Skeletal muscle tissue (tissue), 4 donors: ENCODE data around the gene ABHD17A. TPM values are rescaled to one million over a fixed set of nuclear protein-coding genes. Genes with fewer than 3 reads are reported as not detected.
A peak's percentile ranks its signal among the peaks of the same experiment; 100 is the strongest.

Source experiments
- H3K27ac ChIP-seq: one replicate; pipeline ENCODE4 v1.7.0; 2013; ENCODE audit warnings: mild to moderate bottlenecking, low read depth, low read length, inconsistent platforms
- H3K27me3 ChIP-seq, 3 donors: one replicate each; pipeline ENCODE4 v1.7.0; 2013; ENCODE audit warnings: low read length in 3 of 3; ENCODE audit not compliant: control insufficient read depth in 3 of 3, insufficient read depth in 3 of 3
- H3K36me3 ChIP-seq, 3 donors: one replicate each; pipeline ENCODE4 v1.7.0; 2013; ENCODE audit warnings: low read length in 3 of 3; ENCODE audit not compliant: control insufficient read depth in 3 of 3, insufficient read depth in 3 of 3
- H3K4me1 ChIP-seq, 3 donors: one replicate each; pipeline ENCODE4 v1.7.0; 2013; ENCODE audit warnings: low read length in 3 of 3, mild to moderate bottlenecking in 3 of 3; ENCODE audit not compliant: control insufficient read depth in 3 of 3, insufficient read depth in 3 of 3
- H3K4me3 ChIP-seq, 3 donors: one replicate each; pipeline ENCODE4 v1.7.0; 2013; ENCODE audit warnings: low read length in 3 of 3
- H3K9ac ChIP-seq, 3 donors: one replicate each; pipeline ENCODE4 v1.7.0; 2013; ENCODE audit warnings: low read length in 3 of 3, mild to moderate bottlenecking in 3 of 3, moderate library complexity in 2 of 3, low read depth in 1 of 3
- H3K9me3 ChIP-seq, 3 donors: one replicate each; pipeline ENCODE4 v1.7.0; 2013; ENCODE audit warnings: low read length in 3 of 3; ENCODE audit not compliant: control insufficient read depth in 3 of 3
- total RNA-seq: library from RNA; depleted of rRNA; stranded (reverse); fragments of >200 nt; gene quantifications from one replicate; pipeline ENCODE4 v1.2.3, GENCODE V29; 2014
- donor health status: Osteomylitis.

The ABHD17A gene
- total RNA-seq, 1 donor from 2014 or later = 52.7 TPM

- no peak overlapping the region for H3K4me3 ChIP-seq
- H3K9me3 ChIP-seq = no peaks in the 10 kb centered on the region
- H3K27ac ChIP-seq = no peak overlapping the region
- peak overlapping the region in 2 of 3 donors; percentile 2 to 57 for H3K9ac ChIP-seq
- H3K4me1 ChIP-seq = peaks cover 61 to 77% (median 61%) of the 10 kb centered on the region in 3 donors
- no peaks in the 10 kb centered on the region for H3K27me3 ChIP-seq
- H3K36me3 ChIP-seq = peaks cover 1 to 7% (median 2%) of the 10 kb centered on the region in 3 donors
Observed at GRCh38 chr19:1844513-1845124, 40.7 kb downstream of the ABHD17A start.

DNA sequence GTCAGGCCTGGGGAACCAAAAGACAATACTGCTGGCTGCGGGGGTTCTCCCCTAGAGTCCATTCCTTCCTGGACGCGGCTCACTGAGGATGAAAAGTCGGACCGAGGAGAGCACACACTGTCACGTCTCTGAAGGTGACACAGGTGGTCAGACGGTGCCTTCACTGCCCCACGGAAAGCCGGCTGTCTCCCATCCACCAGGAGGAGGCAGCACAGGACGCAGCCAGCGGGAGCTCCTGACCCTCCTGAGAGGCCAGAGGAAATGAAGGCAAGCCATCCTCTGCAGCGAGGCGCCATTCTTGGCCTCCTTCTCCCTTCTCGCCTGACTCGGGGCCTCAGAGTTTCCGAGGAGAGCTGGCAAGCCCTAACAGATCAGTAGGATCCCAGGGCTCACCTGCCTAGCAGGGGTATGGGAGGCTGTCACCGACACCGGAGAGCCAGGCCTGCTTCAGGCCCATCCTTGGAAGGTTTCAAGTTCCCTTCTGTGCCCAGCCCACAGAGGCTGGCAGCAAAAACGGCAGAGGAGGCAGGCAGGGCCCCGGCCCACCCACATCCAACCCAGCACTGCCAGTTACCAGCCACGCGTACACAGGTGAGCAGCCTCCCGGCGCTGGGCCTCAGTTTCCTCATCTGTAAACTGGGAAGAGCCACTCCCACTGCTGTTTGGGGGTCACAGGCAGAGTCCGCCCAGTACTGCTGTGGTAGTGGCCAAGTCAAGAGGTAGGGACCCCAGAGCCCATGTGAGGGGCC is 41.5 kb downstream of the ABHD17A start:
- Histone ChIP-seq H3K9ac (peak overlapping the region in 1 of 3 donors; percentile 57), H3K27me3 (no peaks in the 10 kb centered on the region), H3K9me3 (no peaks in the 10 kb centered on the region), H3K36me3 (peaks cover 2 to 7% (median 3%) of the 10 kb centered on the region in 3 donors), H3K4me1 (peaks cover 60 to 80% (median 65%) of the 10 kb centered on the region in 3 donors), H3K4me3 (no peak overlapping the region), H3K27ac (no peak overlapping the region)

DNA sequence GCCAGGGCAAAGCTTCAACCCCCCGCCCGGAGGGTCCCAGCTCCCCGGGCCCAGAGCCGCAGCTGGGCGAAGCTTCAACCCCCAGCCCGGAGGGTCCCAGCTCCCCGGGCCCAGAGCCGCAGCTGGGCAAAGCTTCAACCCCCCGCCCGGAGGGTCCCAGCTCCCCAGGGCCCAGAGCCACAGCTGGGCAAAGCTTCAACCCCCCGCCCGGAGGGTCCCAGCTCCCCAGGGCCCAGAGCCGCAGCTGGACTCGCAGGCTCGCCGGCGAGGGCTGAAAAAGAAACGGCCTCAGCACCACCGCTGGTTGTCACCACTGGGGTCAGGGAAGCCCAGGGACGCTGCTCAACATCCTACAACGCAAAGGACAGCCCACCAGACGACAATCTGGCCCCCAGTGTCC is 42.2 kb downstream of the ABHD17A start:
- Histone ChIP-seq H3K27ac (no peak overlapping the region), H3K27me3 (no peaks in the 10 kb centered on the region), H3K4me3 (no peak overlapping the region), H3K36me3 (peaks cover 2 to 7% (median 3%) of the 10 kb centered on the region in 3 donors), H3K9ac (peak overlapping the region in 1 of 3 donors; percentile 43), H3K4me1 (peaks cover 60 to 80% (median 65%) of the 10 kb centered on the region in 3 donors), H3K9me3 (no peaks in the 10 kb centered on the region)

DNA sequence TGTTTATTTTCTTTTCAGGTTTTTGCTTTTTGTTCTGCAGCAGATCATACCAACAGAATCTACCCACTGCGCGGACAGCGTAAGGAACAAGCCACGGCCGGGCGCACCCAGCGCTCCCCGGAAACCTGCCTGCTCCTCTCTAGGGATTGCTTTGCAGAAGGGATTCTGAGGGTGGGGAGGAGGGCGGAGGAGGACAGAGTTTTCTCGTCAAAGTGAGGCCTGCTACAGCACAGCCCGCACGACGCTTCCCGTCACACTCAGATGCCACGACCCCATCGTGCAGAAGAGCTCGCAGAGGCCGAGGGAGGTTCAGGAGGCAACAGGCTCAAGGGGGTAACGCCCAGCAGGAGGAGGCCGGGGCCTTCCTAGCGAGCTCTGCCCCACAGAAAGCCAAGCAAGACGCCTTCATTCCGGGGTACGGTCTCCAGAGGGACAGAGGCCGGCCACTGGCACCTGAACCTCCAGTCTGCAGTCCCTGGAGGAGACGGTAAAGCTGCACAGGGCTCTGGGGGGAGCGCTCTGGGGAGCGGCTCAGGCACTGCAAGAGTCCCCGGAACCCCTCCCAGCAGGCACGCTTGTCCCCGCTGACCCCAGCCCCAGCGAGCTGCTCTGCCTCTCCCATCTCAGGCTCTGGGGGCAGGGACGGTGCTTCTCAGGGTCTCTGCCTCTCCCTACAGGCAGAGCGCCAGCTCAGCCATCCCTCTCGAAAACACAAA is 43.9 kb downstream of the ABHD17A start:
- Histone ChIP-seq H3K4me1 (peaks cover 51 to 76% (median 62%) of the 10 kb centered on the region in 3 donors), H3K36me3 (peaks cover 2 to 7% (median 3%) of the 10 kb centered on the region in 3 donors), H3K9me3 (no peaks in the 10 kb centered on the region), H3K27ac (peak overlapping the region; percentile 58), H3K9ac (peak overlapping the region in 2 of 3 donors; percentile 33 to 68), H3K27me3 (no peaks in the 10 kb centered on the region), H3K4me3 (peak overlapping the region in 2 of 3 donors; percentile 25 to 52)

DNA sequence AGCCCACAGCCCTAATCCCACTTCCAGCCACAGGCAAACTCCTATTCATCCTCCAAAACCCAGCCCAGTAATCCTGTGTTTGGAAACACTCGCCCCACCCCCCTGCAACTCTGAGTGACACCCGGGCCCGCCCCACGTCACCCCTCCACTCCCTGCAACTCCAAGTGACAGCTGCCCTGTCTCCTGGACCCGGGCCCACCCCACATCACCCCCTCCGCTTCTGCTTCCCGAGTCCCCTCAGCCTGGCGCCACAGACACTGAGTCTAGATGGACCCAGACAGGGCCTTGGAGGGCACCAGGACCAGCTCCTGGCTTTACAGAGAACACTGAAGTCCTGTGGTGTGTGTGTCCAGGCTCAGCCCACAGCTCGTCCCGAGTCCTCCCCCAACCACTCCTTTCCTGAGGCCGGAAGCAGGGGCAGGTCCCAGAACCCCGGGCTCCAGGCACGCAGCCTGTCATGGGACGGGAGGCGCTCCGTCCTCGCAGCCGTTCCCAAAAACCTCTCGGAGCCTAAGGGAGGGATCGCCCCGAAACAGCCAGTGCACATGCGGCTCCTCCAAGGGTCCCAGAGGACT is 44.7 kb downstream of the ABHD17A start:
- Histone ChIP-seq H3K4me1 (peaks cover 44 to 69% (median 57%) of the 10 kb centered on the region in 3 donors), H3K36me3 (peaks cover 2 to 7% (median 3%) of the 10 kb centered on the region in 3 donors), H3K27ac (peak overlapping the region; percentile 58), H3K27me3 (no peaks in the 10 kb centered on the region), H3K9me3 (no peaks in the 10 kb centered on the region), H3K4me3 (peak overlapping the region in 1 of 3 donors; percentile 52), H3K9ac (peak overlapping the region in 2 of 3 donors; percentile 32 to 68)

DNA sequence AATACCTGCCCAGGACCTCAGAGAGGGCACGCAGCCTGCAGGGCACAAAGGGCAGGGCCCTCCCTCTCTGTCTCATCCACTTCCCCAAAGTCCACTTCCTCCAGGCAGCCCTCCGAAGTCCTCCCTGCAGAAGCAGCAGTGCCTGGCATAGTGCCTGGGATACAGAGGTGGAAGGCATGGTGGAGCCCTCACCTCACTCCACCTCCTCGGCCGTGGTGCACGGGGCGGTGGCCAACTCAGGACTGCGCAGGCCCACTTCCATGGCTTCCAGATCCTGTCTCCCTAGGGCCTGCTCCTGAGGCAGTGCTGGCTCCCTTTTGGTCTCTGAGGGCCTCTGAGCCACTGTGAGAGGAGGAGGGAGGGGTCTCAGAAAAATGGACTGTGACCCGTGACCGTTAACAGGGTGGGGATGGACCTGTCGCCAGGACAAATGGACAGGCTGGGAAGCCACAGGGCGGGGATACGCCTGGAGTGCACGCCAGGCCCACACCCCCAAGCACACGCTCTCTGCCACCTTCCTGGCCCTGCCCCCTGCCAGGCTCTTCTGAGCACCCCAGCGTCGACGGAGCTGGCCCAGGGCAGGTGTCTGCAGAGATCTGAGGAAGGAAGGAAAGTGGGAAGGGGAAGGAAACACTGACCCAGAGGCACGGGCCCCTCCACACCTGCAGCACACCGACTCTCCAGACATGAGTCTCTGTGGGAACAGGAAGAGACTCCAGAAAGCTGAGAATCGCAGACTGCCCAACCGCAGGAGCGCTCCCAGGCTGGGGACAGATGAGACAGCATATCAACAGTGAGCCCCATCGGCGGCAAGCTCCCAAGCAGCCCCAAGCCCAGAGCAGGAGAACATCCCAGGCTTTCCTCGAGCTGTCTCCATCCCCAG is 45.4 kb downstream of the ABHD17A start:
- H3K4me3 ChIP-seq = no peak overlapping the region
- H3K4me1 ChIP-seq = peaks cover 37 to 62% (median 50%) of the 10 kb centered on the region in 3 donors
- H3K27ac ChIP-seq = peak overlapping the region; percentile 58
- H3K9ac ChIP-seq = no peak overlapping the region
- no peaks in the 10 kb centered on the region for H3K27me3 ChIP-seq
- no peaks in the 10 kb centered on the region for H3K9me3 ChIP-seq
- peaks cover 0 to 3% (median 3%) of the 10 kb centered on the region in 3 donors for H3K36me3 ChIP-seq

DNA sequence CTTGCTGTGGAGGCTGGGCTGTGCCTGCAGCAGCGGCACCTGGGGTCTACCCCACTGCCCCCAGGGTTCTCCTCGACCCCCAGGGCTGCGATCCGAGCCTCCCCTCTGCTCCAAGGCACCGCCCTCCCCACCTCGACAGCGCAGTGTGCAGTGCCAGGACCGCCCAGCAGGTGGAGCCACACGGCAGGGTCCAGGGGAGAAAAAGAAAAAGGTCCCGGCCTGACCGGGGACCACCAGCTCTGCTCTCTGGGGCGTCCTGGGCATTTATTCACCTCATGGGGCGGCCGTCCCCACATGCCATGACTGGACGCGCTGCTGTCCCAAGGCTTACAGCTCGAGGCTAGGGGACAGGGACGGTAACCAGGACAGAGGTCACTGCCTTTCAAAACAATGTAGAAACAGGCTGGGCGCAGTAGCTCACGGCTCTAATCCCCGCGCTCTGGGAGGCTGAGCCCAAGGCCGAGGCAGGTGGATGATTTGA is 47.6 kb downstream of the ABHD17A start:
- peaks cover 0 to 3% (median 0%) of the 10 kb centered on the region in 3 donors for H3K36me3 ChIP-seq
- H3K9ac ChIP-seq = peak overlapping the region in 1 of 3 donors; percentile 8
- H3K4me1 ChIP-seq = peaks cover 20 to 44% (median 34%) of the 10 kb centered on the region in 3 donors
- H3K4me3 ChIP-seq = no peak overlapping the region
- H3K27me3 ChIP-seq = no peaks in the 10 kb centered on the region
- H3K9me3 ChIP-seq = no peaks in the 10 kb centered on the region
- H3K27ac ChIP-seq = no peak overlapping the region

DNA sequence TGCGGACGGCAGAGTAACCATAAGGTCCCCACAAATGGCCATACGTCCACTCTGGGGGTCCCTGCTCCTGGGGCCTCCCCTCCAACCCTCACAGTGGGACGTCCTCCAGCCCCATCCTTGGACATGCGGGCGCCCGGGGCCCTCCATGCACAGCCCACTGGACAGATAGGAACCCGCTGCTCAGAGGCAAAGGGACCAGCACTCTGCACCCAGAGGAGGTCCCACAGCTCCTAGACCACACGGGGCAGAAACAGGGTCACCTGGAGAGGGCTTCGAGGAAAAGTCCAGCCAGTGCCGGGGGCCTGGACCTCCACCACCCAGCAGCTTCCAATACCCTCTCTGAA is 48.1 kb downstream of the ABHD17A start:
- no peak overlapping the region for H3K27ac ChIP-seq
- H3K4me1 ChIP-seq = peaks cover 18 to 39% (median 31%) of the 10 kb centered on the region in 3 donors
- no peak overlapping the region for H3K9ac ChIP-seq
- no peak overlapping the region for H3K4me3 ChIP-seq
- no peaks in the 10 kb centered on the region for H3K9me3 ChIP-seq
- H3K36me3 ChIP-seq = peaks cover 0 to 3% (median 0%) of the 10 kb centered on the region in 3 donors
- H3K27me3 ChIP-seq = no peaks in the 10 kb centered on the region
